GM12872 (cell line): ENCODE measurements around the gene PTPRG.

Source experiments
- TF ChIP-seq, protein P1 (sequence below): IDR thresholded peaks from 3 replicates; pipeline ENCODE4 v1.5.1; 2011; ENCODE audit warnings: low read depth, mild to moderate bottlenecking, low read length, moderate library complexity; ENCODE audit not compliant: insufficient read depth

Gene PTPRG

DNA sequence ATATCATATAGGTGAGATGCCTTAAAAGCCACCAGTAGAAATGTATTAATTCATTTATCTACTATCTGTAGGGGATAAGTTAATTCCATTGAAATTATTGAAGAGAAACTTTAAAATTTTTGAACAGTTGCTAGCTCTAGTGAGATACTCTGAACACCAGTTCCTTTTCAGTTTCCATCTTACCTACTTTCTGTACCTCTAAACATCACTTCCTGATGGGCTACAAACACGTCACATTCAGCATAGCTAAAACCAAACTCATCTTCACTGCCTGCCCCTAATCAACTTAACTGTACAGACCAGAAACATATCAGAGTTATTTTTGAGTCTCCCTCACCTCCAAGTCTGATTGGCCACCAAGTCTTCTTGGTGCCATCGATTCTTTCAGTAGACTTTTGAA, 723.1 kb downstream of the PTPRG start:
- TF ChIP-seq, protein P1, sequence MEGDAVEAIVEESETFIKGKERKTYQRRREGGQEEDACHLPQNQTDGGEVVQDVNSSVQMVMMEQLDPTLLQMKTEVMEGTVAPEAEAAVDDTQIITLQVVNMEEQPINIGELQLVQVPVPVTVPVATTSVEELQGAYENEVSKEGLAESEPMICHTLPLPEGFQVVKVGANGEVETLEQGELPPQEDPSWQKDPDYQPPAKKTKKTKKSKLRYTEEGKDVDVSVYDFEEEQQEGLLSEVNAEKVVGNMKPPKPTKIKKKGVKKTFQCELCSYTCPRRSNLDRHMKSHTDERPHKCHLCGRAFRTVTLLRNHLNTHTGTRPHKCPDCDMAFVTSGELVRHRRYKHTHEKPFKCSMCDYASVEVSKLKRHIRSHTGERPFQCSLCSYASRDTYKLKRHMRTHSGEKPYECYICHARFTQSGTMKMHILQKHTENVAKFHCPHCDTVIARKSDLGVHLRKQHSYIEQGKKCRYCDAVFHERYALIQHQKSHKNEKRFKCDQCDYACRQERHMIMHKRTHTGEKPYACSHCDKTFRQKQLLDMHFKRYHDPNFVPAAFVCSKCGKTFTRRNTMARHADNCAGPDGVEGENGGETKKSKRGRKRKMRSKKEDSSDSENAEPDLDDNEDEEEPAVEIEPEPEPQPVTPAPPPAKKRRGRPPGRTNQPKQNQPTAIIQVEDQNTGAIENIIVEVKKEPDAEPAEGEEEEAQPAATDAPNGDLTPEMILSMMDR: no peak

DNA sequence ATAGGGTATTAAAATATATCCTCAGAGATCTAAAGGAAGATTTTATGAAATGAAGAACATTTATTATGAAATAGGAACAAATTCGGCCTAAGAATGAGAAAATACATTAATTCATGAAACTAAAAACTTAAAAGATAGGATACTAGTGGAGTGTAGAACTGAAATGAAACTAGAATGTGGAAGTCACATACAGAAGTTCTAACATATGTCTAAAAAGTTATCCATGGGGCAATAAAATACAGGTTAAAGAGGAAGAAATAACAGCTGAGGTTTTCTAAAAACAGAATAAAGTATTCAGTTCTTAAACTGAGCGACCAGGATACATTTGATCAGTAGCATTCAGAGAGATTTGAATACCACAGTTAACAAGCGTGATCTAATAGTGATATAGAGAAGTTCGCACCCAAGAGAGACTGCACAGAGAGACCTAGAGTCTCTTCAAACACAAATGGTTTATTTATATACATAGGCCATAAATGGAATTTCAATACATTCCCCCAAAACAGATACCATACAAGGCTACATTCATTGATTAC, 726.1 kb downstream of the PTPRG start:
- TF ChIP-seq, protein P1: no peak

DNA sequence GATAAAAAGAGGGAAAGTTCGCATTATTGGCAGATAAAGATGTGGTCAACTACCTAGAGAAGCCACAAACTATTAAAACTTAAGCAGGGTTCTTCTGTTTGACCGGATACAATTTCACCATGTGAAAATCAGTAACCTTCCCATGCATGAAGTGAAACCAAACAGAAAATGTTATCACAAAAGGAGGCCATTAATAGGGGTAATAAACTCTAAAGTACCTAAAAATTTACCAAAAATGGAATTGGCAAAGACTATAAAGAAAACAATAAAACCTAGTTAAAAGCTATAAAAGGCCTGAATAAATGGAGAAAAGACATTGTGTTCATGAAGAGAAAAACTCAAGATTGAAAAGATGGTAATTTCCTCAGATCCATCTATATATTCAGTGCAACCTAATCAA, 728.6 kb downstream of the PTPRG start:
- TF ChIP-seq, protein P1: no peak

DNA sequence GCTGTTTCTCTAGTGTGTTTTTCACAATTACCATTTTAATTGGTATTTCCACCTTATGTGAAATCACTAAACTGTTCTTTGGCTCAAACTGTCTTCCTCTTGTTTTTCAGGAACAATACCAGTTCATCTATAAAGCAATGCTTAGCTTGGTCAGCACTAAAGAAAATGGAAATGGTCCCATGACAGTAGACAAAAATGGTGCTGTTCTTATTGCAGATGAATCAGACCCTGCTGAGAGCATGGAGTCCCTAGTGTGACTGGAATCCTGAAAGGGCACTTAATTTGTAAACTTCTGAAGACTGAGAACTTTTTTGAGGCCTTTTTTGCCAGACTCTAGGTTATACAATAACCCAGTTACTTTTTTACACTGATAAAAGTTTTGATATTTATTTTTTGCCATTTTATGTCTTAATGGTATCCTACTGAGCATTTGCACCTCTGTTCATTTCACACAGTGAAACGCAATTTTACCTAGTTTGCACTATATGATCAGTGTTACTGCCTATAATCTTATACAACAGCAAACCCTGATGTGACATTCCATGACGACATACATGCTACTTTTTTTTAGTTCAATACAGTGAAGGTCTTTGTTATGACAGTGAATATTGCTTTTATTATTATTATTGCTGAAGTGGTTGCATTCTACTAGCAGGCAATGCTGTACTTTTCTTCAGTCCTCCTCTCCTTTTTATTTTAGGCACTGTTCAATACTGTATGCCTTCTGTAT, 731.8 kb downstream of the PTPRG start:
- TF ChIP-seq, protein P1: no peak

DNA sequence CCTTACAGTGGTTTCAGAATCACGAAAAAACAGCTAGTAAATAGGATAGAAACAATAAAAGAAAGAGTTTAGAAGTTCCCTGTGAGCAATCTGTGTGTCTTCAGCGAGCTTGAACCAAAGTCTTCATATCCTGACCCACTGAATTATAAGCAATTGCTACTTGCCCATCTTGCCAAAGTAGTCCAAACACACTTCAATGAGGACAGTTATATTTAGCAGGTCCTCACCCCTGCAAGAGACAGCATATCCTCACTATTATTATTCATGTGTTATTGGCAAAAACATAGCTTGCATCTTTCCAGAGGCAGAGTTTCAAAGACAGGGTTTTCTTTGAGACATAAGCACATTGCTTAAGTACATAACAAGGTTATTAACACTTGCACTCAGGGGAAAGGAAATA, 734.2 kb downstream of the PTPRG start:
- TF ChIP-seq, protein P1: no peak

DNA sequence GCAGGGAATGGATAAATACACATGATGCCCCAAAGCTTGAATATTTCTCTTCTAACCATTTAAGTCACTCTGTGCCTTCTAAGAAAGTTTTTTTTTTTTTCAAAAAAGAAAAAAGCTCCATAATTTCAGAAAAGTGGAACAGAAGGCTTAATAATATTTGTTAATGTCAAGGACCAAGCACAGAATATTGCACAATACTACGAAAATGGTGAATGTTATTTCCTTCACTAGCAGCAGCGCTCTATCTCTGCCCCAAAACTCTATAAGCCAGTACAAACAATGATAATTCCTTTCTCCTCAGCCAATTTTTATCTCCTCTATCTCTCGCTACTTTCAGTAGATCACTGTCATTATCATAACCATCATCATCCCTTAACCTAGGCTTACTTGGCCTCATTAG, 739.2 kb downstream of the PTPRG start:
- TF ChIP-seq, protein P1: no peak

DNA sequence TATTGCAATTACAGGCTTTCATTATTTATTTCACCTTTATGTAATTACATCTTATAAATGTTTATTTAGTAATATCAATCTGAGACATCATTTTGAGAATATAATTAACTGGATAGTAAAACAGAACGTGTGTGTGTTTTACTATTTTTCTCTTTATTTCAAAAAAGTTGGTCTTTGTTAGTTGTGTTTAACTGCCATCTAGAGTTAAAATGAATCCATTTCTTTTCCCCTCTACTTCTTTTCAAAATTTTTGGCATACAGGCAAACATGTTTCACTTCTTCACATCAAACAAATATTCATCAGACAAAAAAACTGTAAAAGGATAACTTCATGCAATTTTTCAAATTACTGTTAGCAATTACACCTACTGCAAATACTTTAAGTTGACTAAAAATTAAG, 750.8 kb downstream of the PTPRG start:
- TF ChIP-seq, protein P1: no peak
